Hepatic stellate cell (primary cell): ENCODE measurements around the gene GLMP.

Experiments used
- DNase-seq: peaks from one replicate; pipeline ENCODE4 v3.0.0; 2011; ENCODE audit warnings: low spot score

Gene GLMP

GRCh38 chr1:156286061-156286460 lies 9.4 kb downstream of the GLMP start:
- DNase-seq = no peak

GRCh38 chr1:156285437-156285836 lies 10.0 kb downstream of the GLMP start:
- DNase-seq = no peak

GRCh38 chr1:156284757-156285156 lies 10.7 kb downstream of the GLMP start:
- DNase-seq = no peak

- no peak for DNase-seq
Observed at GRCh38 chr1:156284112-156284511, 11.4 kb downstream of the GLMP start, which contains the start of gene TMEM79. Gene TMEM79 (plus strand): TSS chr1:156284325. CDS start chr1:156285227, 902 bp downstream.

- DNase-seq = no peak
Observed at GRCh38 chr1:156283521-156283920, 12.0 kb downstream of the GLMP start.

GRCh38 chr1:156282479-156283222 lies 12.8 kb downstream of the GLMP start, which contains the start of gene SMG5:
Gene SMG5 (minus strand): TSS chr1:156282825. CDS start chr1:156282680, 145 bp downstream.
- DNase-seq = peak; percentile 95

GRCh38 chr1:156281693-156282478 lies 13.6 kb downstream of the GLMP start:
- DNase-seq = no peak

- peak; percentile 76 for DNase-seq
Observed at GRCh38 chr1:156281281-156281680, 14.2 kb downstream of the GLMP start.

GRCh38 chr1:156279837-156280236 lies 15.6 kb downstream of the GLMP start:
- DNase-seq = no peak

GRCh38 chr1:156276966-156277381 lies 18.5 kb downstream of the GLMP start:
- DNase-seq = no peak

- DNase-seq = no peak
Observed at GRCh38 chr1:156276532-156276931, 18.9 kb downstream of the GLMP start.

GRCh38 chr1:156270314-156270713 lies 25.2 kb downstream of the GLMP start:
- DNase-seq = no peak

GRCh38 chr1:156268336-156268735 lies 27.1 kb downstream of the GLMP start:
- DNase-seq = no peak

- no peak for DNase-seq
Observed at GRCh38 chr1:156266051-156266450, 29.4 kb downstream of the GLMP start.

- no peak for DNase-seq
Observed at GRCh38 chr1:156263288-156263655, 32.2 kb downstream of the GLMP start.

GRCh38 chr1:156262461-156263287 lies 32.8 kb downstream of the GLMP start:
- DNase-seq = peak; percentile 78

GRCh38 chr1:156260896-156261295 lies 34.6 kb downstream of the GLMP start:
- DNase-seq = no peak

- no peak for DNase-seq
Observed at GRCh38 chr1:156259805-156260204, 35.7 kb downstream of the GLMP start.

GRCh38 chr1:156258859-156259258 lies 36.6 kb downstream of the GLMP start:
- DNase-seq = no peak

- DNase-seq = no peak
Observed at GRCh38 chr1:156257711-156258110, 37.8 kb downstream of the GLMP start.

- DNase-seq = no peak
Observed at GRCh38 chr1:156253634-156254033, 41.8 kb downstream of the GLMP start.

GRCh38 chr1:156251527-156251926 lies 44.0 kb downstream of the GLMP start:
- DNase-seq = no peak
